Measurements from ENCODE around the gene RNF215.
"Not testable (repeated sequence)": the region's sequence is repeated elsewhere in the genome, so short reads cannot be mapped to it uniquely, and the experiment has no call there.

The RNF215 gene

GRCh38 chr22:30408388-30409102 lies 21.3 kb upstream of the RNF215 start:
- no peaks in the 10 kb centered on the region for H3K9me3 ChIP-seq
- no peak overlapping the region for H3K4me3 ChIP-seq
- no peak for DNase-seq
- no peaks in the 10 kb centered on the region for H3K27me3 ChIP-seq
- intact Hi-C loops (cut with DNase I; ENCODE audit: low total_unique reads): no loop called here
- peaks cover 0 to 62% (median 27%) of the 10 kb centered on the region in 3 donors for H3K36me3 ChIP-seq
- TF ChIP-seq CTCF (IDR thresholded peaks at IDR 0.05): no peak
- H3K27ac ChIP-seq: no peak overlapping the region
- H3K4me1 ChIP-seq: no peaks in the 10 kb centered on the region

GRCh38 chr22:30406400-30406799 lies 19.2 kb upstream of the RNF215 start:
- no peaks in the 10 kb centered on the region for H3K9me3 ChIP-seq
- DNase-seq: no peak
- peaks cover 0 to 50% (median 27%) of the 10 kb centered on the region in 3 donors for H3K36me3 ChIP-seq
- H3K27me3 ChIP-seq: no peaks in the 10 kb centered on the region
- intact Hi-C loops (cut with DNase I; ENCODE audit: low total_unique reads): no loop called here
- H3K27ac ChIP-seq: no peak overlapping the region
- peaks cover 0 to 9% (median 3%) of the 10 kb centered on the region in 4 donors for H3K4me1 ChIP-seq
- H3K4me3 ChIP-seq: no peak overlapping the region
- no peak for TF ChIP-seq CTCF (IDR thresholded peaks at IDR 0.05)

- H3K4me3 ChIP-seq: no peak overlapping the region
- H3K27ac ChIP-seq: no peak overlapping the region
- H3K36me3 ChIP-seq: peaks cover 0 to 44% (median 23%) of the 10 kb centered on the region in 3 donors
- H3K9me3 ChIP-seq: no peaks in the 10 kb centered on the region
- TF ChIP-seq CTCF (IDR thresholded peaks at IDR 0.05): no peak
- DNase-seq: no peak
- no peaks in the 10 kb centered on the region for H3K27me3 ChIP-seq
- peaks cover 0 to 9% (median 3%) of the 10 kb centered on the region in 4 donors for H3K4me1 ChIP-seq
- intact Hi-C loops (cut with DNase I; ENCODE audit: low total_unique reads): no loop called here
These were observed 18.5 kb upstream of the RNF215 start for GRCh38 chr22:30405731-30406130.

GRCh38 chr22:30404307-30404706 lies 17.1 kb upstream of the RNF215 start:
- intact Hi-C loops (cut with DNase I; ENCODE audit: low total_unique reads): no loop called here

GRCh38 chr22:30402766-30403104 lies 15.5 kb upstream of the RNF215 start:
- H3K27me3 ChIP-seq; H3K4me3 ChIP-seq; H3K27ac ChIP-seq; DNase-seq; intact Hi-C loops (cut with DNase I; ENCODE audit: low total_unique reads); H3K9me3 ChIP-seq: not testable (repeated sequence)
- Histone ChIP-seq H3K4me1 (peaks cover 0 to 23% (median 7%) of the 10 kb centered on the region in 4 donors), H3K36me3 (peaks cover 0 to 15% (median 5%) of the 10 kb centered on the region in 3 donors)

More at GRCh38 chr22:30404307-30404706, 17.1 kb upstream of the RNF215 start:
- no peak for DNase-seq
- Histone ChIP-seq H3K4me3 (no peak overlapping the region), H3K9me3 (no peaks in the 10 kb centered on the region), H3K4me1 (peaks cover 0 to 9% (median 3%) of the 10 kb centered on the region in 4 donors), H3K27me3 (no peaks in the 10 kb centered on the region), H3K36me3 (peaks cover 0 to 29% (median 12%) of the 10 kb centered on the region in 3 donors), H3K27ac (no peak overlapping the region)
- TF ChIP-seq CTCF (IDR thresholded peaks at IDR 0.05): no peak

GRCh38 chr22:30402028-30402765 lies 15.0 kb upstream of the RNF215 start:
- H3K4me1 ChIP-seq: peaks cover 0 to 28% (median 13%) of the 10 kb centered on the region in 4 donors
- H3K36me3 ChIP-seq: peaks cover 0 to 9% (median 2%) of the 10 kb centered on the region in 3 donors
- no peaks in the 10 kb centered on the region for H3K9me3 ChIP-seq
- intact Hi-C loops (cut with DNase I; ENCODE audit: low total_unique reads): no loop called here
- H3K27me3 ChIP-seq: peaks cover 3 to 15% of the 10 kb centered on the region in 2 donors
- H3K4me3 ChIP-seq: no peak overlapping the region
- TF ChIP-seq CTCF (IDR thresholded peaks at IDR 0.05): no peak
- no peak overlapping the region for H3K27ac ChIP-seq
- DNase-seq: no peak

GRCh38 chr22:30401024-30401423 lies 13.8 kb upstream of the RNF215 start:
- intact Hi-C loops (cut with DNase I; ENCODE audit: low total_unique reads); DNase-seq; H3K4me3 ChIP-seq; H3K36me3 ChIP-seq; H3K9me3 ChIP-seq; H3K27ac ChIP-seq: not testable (repeated sequence)
- Histone ChIP-seq H3K27me3 (peaks cover 3 to 22% of the 10 kb centered on the region in 2 donors), H3K4me1 (peaks cover 0 to 40% (median 21%) of the 10 kb centered on the region in 4 donors)
